Stomach (tissue), 9 donors: Measurements from ENCODE around the gene CCNQ. TPM values are rescaled to one million over a fixed set of nuclear protein-coding genes. Genes with fewer than 3 reads are reported as not detected.

Experiments used
- DNase-seq, 2 donors: peaks; one replicate each; pipeline versions ENCODE4 v3.0.0 to v3.0.0-alpha.2; 2013 to 2019
- H3K27ac ChIP-seq, 5 donors: fragments of 200-600 bp in 4 of 5; sonication (generic) in 4 of 5; one replicate each; pipeline ENCODE4 v1.5.1; 2013 to 2019; ENCODE audit warnings: mild to moderate bottlenecking in 1 of 5, moderate library complexity in 1 of 5
- H3K27me3 ChIP-seq, 3 donors: fragments of 200-600 bp; sonication (generic); one replicate each; pipeline ENCODE4 v1.5.1; 2017 to 2019; ENCODE audit warnings: mixed run types in 1 of 3
- H3K36me3 ChIP-seq, 4 donors: fragments of 200-600 bp; sonication (generic); 1 replicate in 3 of 4; 2 replicates in 1 of 4; pipeline ENCODE4 v1.5.1; 2016 to 2019
- H3K4me1 ChIP-seq, 4 donors: fragments of 200-600 bp; sonication (generic); one replicate each; pipeline ENCODE4 v1.5.1; 2016 to 2019
- H3K4me3 ChIP-seq, 4 donors: fragments of 200-600 bp; sonication (generic) in 3 of 4; one replicate each; pipeline ENCODE4 v1.5.1; 2016 to 2019; ENCODE audit warnings: mild to moderate bottlenecking in 1 of 4
- H3K9me3 ChIP-seq, 4 donors: fragments of 200-600 bp; sonication (generic); one replicate each; pipeline ENCODE4 v1.5.1; 2016 to 2019
- CTCF ChIP-seq, 7 experiments: fragments of 450-650 bp in 4 of 7; fragments of 200-600 bp in 3 of 7; sonication (generic) in 3 of 7; IDR thresholded peaks; one replicate each; pipeline ENCODE4 v1.5.1; 2016 to 2019; ENCODE audit warnings: antibody characterized with exemption in 7 of 7, control low read depth in 2 of 7, mild to moderate bottlenecking in 1 of 7
- EP300 ChIP-seq: sonication (generic); formaldehyde crosslinking; IDR thresholded peaks from one replicate; pipeline ENCODE4 v1.6.1; 2017; ENCODE audit warnings: antibody characterized with exemption
- POLR2A ChIP-seq, 4 donors: fragments of 450-650 bp; IDR thresholded peaks; one replicate each; pipeline ENCODE4 v1.6.1; 2016; ENCODE audit warnings: antibody characterized with exemption in 4 of 4, control low read depth in 2 of 4, mild to moderate bottlenecking in 1 of 4, moderate library complexity in 1 of 4
- POLR2AphosphoS5 ChIP-seq, 3 donors: sonication (generic); formaldehyde crosslinking; IDR thresholded peaks; one replicate each; pipeline ENCODE4 v1.6.1; 2016; ENCODE audit warnings: antibody characterized with exemption in 3 of 3
- WGBS, 5 donors: extraction: QIAGEN DNeasy Blood & Tissue Kit in 3 of 5; methylation state at CpG; one replicate each; pipeline versions ENCODE4 v1.1.5 to v1.1.7; 2013 to 2018; 5-methylcytosine and 5-hydroxymethylcytosine counted together
- intact Hi-C: fragments of 100-400 bp; cut with DNase I; formaldehyde crosslinking; loops from one replicate; pipeline ENCODE4 v1.15.1; 2023; ENCODE audit warnings: low total_unique reads
- polyA plus RNA-seq, 3 donors: library from polyadenylated mRNA; stranded (reverse); fragments of 200-250 nt; gene quantifications; one replicate each; pipeline ENCODE4 v1.2.3, GENCODE V29; 2013
- total RNA-seq, 5 donors: library from RNA; depleted of rRNA; stranded (reverse); fragments of >200 nt; gene quantifications; one replicate each; pipeline versions ENCODE4 v1.1.0 to v1.2.3, GENCODE V29; 2014 to 2016
- donor health status: healthy with polysubstance abuse.
- donor health status: Bipolar disorder and iron deficiency.
- donor health status: healthy.

The CCNQ gene
- total and polyA plus RNA-seq, 8 donors: 0.58 to 55.4 (median 26.2) TPM; not detected in 1

GRCh38 chrX:153632595-153632946 lies 33.6 kb upstream of the CCNQ start:
- intact Hi-C loops: no loop called here
- Histone ChIP-seq H3K4me1 (no peaks in the 10 kb centered on the region), H3K27ac (no peak overlapping the region), H3K9me3 (peaks cover 0 to 30% (median 12%) of the 10 kb centered on the region in 4 donors), H3K27me3 (peaks cover 0 to 15% (median 0%) of the 10 kb centered on the region in 3 donors), H3K4me3 (no peak overlapping the region), H3K36me3 (no peaks in the 10 kb centered on the region)
- no peak for DNase-seq
- TF ChIP-seq POLR2AphosphoS5 (IDR thresholded peaks at IDR 0.05) (no peak), CTCF (IDR thresholded peaks at IDR 0.05) (no peak), POLR2A (IDR thresholded peaks at IDR 0.05) (no peak), EP300 (no peak)
- WGBS, 5 donors: 78 to 100% (median 93%) methylated on average over 1 to 7 of the region's 7 CpGs

- no peaks in the 10 kb centered on the region for H3K4me1 ChIP-seq
- peaks cover 0 to 30% (median 12%) of the 10 kb centered on the region in 4 donors for H3K9me3 ChIP-seq
- H3K27me3 ChIP-seq: peaks cover 0 to 15% (median 0%) of the 10 kb centered on the region in 3 donors
- TF ChIP-seq POLR2AphosphoS5 (IDR thresholded peaks at IDR 0.05) (no peak), POLR2A (IDR thresholded peaks at IDR 0.05) (no peak), CTCF (IDR thresholded peaks at IDR 0.05) (no peak), EP300 (no peak)
- intact Hi-C loops: no loop called here
- no peak overlapping the region for H3K4me3 ChIP-seq
- WGBS, 5 donors: 87 to 94% (median 88%) methylated on average over 12 to 19 of the region's 19 CpGs
- no peaks in the 10 kb centered on the region for H3K36me3 ChIP-seq
- no peak overlapping the region for H3K27ac ChIP-seq
- DNase-seq: no peak
These were observed 33.1 kb upstream of the CCNQ start for GRCh38 chrX:153631907-153632594.

GRCh38 chrX:153631346-153631745 lies 32.4 kb upstream of the CCNQ start:
- intact Hi-C loops: no loop called here
- TF ChIP-seq CTCF (IDR thresholded peaks at IDR 0.05) (no peak), EP300 (no peak), POLR2A (IDR thresholded peaks at IDR 0.05) (no peak), POLR2AphosphoS5 (IDR thresholded peaks at IDR 0.05) (no peak)
- Histone ChIP-seq H3K4me1 (no peaks in the 10 kb centered on the region), H3K4me3 (no peak overlapping the region), H3K9me3 (peaks cover 0 to 30% (median 12%) of the 10 kb centered on the region in 4 donors), H3K27ac (no peak overlapping the region), H3K27me3 (peaks cover 0 to 15% (median 0%) of the 10 kb centered on the region in 3 donors), H3K36me3 (no peaks in the 10 kb centered on the region)
- 88 to 96% (median 90%) methylated on average over 2 of the region's 2 CpGs for WGBS, 5 donors
- DNase-seq: no peak

- no peak for TF ChIP-seq POLR2A (IDR thresholded peaks at IDR 0.05)
- no peak for TF ChIP-seq CTCF (IDR thresholded peaks at IDR 0.05)
- TF ChIP-seq POLR2AphosphoS5 (IDR thresholded peaks at IDR 0.05): no peak
- no peak for TF ChIP-seq EP300
- no peak overlapping the region for H3K4me3 ChIP-seq
- WGBS, 5 donors: 83 to 97% (median 87%) methylated on average over 6 to 12 of the region's 12 CpGs
- H3K27ac ChIP-seq: no peak overlapping the region
- H3K36me3 ChIP-seq: no peaks in the 10 kb centered on the region
- peaks cover 0 to 30% (median 12%) of the 10 kb centered on the region in 4 donors for H3K9me3 ChIP-seq
- DNase-seq: no peak
- intact Hi-C loops: no loop called here
- no peaks in the 10 kb centered on the region for H3K4me1 ChIP-seq
- peaks cover 0 to 20% (median 11%) of the 10 kb centered on the region in 3 donors for H3K27me3 ChIP-seq
These were observed 29.7 kb upstream of the CCNQ start for GRCh38 chrX:153628665-153629064.
